ENCODE measurements around the gene SIK3. TPM values are rescaled to one million over a fixed set of nuclear protein-coding genes. Genes with fewer than 3 reads are reported as not detected.
A peak's percentile ranks its signal among the peaks of the same experiment; 100 is the strongest.

SIK3 gene
- total RNA-seq, 1 experiment from 2014 or later = 33.3 TPM

DNA sequence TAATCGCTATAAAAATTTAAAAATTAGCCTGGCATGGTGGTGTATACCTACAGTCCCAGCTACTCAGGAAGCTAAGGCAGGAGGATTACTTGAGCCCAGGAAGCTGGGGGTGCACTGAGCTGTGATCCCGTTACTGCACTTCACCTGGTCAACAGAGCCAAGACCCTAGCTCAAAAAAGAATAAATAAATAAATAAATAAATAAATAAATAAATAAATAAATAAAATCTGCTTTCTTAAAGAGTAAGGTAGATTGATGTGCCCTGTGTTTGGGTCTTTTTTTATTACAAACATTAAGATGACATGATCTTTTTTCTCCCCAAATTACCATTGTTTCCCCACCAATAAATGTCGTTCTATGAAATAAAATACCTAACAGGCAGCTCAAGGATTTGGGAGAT, 146.5 kb downstream of the SIK3 start:
- Mint-ChIP-seq H3K9me3 (ENCODE audit: unreplicated experiment) (no peaks in the 10 kb centered on the region), H3K27ac (ENCODE audit: low read depth, unreplicated experiment) (no peak overlapping the region), H3K4me3 (ENCODE audit: unreplicated experiment) (no peak overlapping the region), H3K4me1 (ENCODE audit: insufficient read depth, unreplicated experiment) (peaks cover 7% of the 10 kb centered on the region), H3K27me3 (ENCODE audit: insufficient read depth, unreplicated experiment) (no peaks in the 10 kb centered on the region), H3K36me3 (ENCODE audit: insufficient read depth, unreplicated experiment) (peaks cover 18% of the 10 kb centered on the region)
- no peak for DNase-seq (ENCODE audit: unreplicated experiment)
- POLR2A ChIA-PET = interaction anchor here (0.6 to 1.0 kb wide), 2 partner anchors 39 to 126 kb away, joined by 3 read pairs; no protein-coding TSS in a partner anchor
- CTCF ChIA-PET = interaction anchor here (0.6 to 1.5 kb wide), 6 partner anchors 9 to 193 kb away, joined by 3 to 6 read pairs (median 3); partner anchors contain the start of gene PAFAH1B2
- BruUV-seq (replicated peaks) = no TSS peak
- TF ChIP-seq CTCF (IDR thresholded peaks at IDR 0.05; ENCODE audit: unreplicated experiment) = no peak
- intact Hi-C loops (cut with micrococcal nuclease) = no loop called here

DNA sequence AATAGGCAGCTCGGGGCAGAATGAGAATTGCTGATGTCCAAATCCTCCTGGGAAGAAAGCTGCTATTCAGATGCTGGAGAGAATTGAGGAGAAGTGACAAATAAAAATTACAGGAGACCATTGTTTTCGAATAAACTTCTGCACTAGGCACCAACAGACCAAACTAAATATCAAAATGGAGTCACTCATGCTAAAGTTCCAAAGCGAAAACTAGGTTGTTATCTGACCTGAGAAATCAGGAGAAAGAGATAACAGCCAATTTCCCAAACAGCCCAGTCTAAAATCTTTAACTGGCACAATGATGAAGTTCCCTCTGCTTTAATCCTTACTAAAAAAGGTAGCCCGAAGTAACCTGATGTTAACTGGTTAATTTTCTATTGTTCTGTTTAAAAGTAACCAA, 148.0 kb downstream of the SIK3 start:
- Mint-ChIP-seq H3K4me3 (ENCODE audit: unreplicated experiment) (no peak overlapping the region), H3K27me3 (ENCODE audit: insufficient read depth, unreplicated experiment) (no peaks in the 10 kb centered on the region), H3K27ac (ENCODE audit: low read depth, unreplicated experiment) (no peak overlapping the region), H3K4me1 (ENCODE audit: insufficient read depth, unreplicated experiment) (peaks cover 7% of the 10 kb centered on the region), H3K36me3 (ENCODE audit: insufficient read depth, unreplicated experiment) (peaks cover 8% of the 10 kb centered on the region), H3K9me3 (ENCODE audit: unreplicated experiment) (no peaks in the 10 kb centered on the region)
- ChIA-PET CTCF (interaction anchor here (1.3 kb wide), 2 partner anchors 43 to 156 kb away, joined by 4 to 6 read pairs; no protein-coding TSS in a partner anchor), POLR2A (interaction anchor here (0.7 to 2.4 kb wide), 5 partner anchors 11 to 148 kb away, joined by 3 to 7 read pairs (median 5); partner anchors contain the start of gene SIK3)
- no peak for DNase-seq (ENCODE audit: unreplicated experiment)
- no TSS peak for BruUV-seq (replicated peaks)
- TF ChIP-seq CTCF (IDR thresholded peaks at IDR 0.05; ENCODE audit: unreplicated experiment) = no peak
- intact Hi-C loops (cut with micrococcal nuclease) = no loop called here

DNA sequence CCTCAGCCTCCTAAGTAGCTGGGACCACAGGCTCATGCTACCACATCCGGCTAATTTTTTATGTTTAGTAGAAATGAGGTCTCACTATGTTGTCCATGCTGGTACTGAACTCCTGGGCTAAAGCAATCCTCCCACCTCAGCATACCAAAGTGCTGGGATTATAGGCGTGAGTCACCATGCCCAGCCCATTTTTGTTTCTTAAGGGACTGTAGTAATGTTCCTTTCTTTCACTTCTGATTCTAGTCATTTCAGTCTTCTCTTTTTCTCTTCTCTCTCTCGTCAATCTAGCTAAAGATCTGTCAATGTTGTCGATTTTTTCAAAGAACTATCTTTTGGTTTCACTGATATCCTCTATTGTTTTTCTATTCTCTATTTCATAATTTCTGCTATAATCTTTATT, 149.8 kb downstream of the SIK3 start:
- ChIA-PET CTCF (interaction anchor here (1.0 to 1.4 kb wide), 3 partner anchors 10 to 158 kb away, joined by 3 to 4 read pairs (median 3); no protein-coding TSS in a partner anchor), POLR2A (interaction anchor here (1.3 to 2.4 kb wide), 7 partner anchors 10 to 150 kb away, joined by 3 to 7 read pairs (median 4); partner anchors contain the start of gene SIK3)
- Mint-ChIP-seq H3K27ac (ENCODE audit: low read depth, unreplicated experiment) (peak overlapping the region; percentile 79), H3K36me3 (ENCODE audit: insufficient read depth, unreplicated experiment) (peaks cover 6% of the 10 kb centered on the region), H3K4me3 (ENCODE audit: unreplicated experiment) (peak overlapping the region; percentile 22), H3K4me1 (ENCODE audit: insufficient read depth, unreplicated experiment) (peaks cover 7% of the 10 kb centered on the region), H3K9me3 (ENCODE audit: unreplicated experiment) (no peaks in the 10 kb centered on the region), H3K27me3 (ENCODE audit: insufficient read depth, unreplicated experiment) (no peaks in the 10 kb centered on the region)
- TF ChIP-seq CTCF (IDR thresholded peaks at IDR 0.05; ENCODE audit: unreplicated experiment) = no peak
- BruUV-seq (replicated peaks) = no TSS peak
- DNase-seq (ENCODE audit: unreplicated experiment) = peak; percentile 77
- intact Hi-C loops (cut with micrococcal nuclease) = no loop called here

DNA sequence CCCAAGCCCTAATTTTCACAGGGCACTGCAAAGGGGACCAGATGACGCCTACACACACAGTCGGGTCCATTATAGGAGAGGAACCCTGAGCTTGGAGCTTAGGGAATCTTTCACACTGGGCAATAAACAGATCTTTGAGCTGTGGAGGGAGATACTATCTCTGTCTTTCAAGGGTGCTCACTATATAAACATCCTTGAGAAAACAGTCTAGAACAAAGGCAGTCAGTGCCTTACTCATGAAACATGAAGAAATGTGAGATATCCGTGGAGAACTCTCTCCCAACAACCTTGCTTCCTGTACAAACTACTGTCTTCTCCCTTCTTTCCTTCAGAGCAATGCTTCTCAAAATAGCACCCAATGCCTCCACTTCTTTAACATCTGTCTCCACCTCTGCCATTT, 151.8 kb downstream of the SIK3 start:
- ChIA-PET POLR2A (interaction anchor here (0.8 kb wide), 1 partner anchor 93 kb away, joined by 3 read pairs; no protein-coding TSS in a partner anchor), CTCF (no interaction called here)
- BruUV-seq (replicated peaks) = no TSS peak
- H3K27me3 Mint-ChIP-seq (ENCODE audit: insufficient read depth, unreplicated experiment) = no peaks in the 10 kb centered on the region
- H3K36me3 Mint-ChIP-seq (ENCODE audit: insufficient read depth, unreplicated experiment) = peaks cover 6% of the 10 kb centered on the region
- H3K9me3 Mint-ChIP-seq (ENCODE audit: unreplicated experiment) = no peaks in the 10 kb centered on the region
- TF ChIP-seq CTCF (IDR thresholded peaks at IDR 0.05; ENCODE audit: unreplicated experiment) = no peak
- no peak for DNase-seq (ENCODE audit: unreplicated experiment)
- intact Hi-C loops (cut with micrococcal nuclease) = no loop called here
- H3K4me3 Mint-ChIP-seq (ENCODE audit: unreplicated experiment) = no peak overlapping the region
- H3K27ac Mint-ChIP-seq (ENCODE audit: low read depth, unreplicated experiment) = no peak overlapping the region
- H3K4me1 Mint-ChIP-seq (ENCODE audit: insufficient read depth, unreplicated experiment) = peaks cover 7% of the 10 kb centered on the region
